Measurements from ENCODE around the gene RPN1. TPM values are rescaled to one million over a fixed set of nuclear protein-coding genes. Genes with fewer than 3 reads are reported as not detected.

The RPN1 gene
- total and polyA plus RNA-seq, 2 of the 13 experiments (the other 11 are each of a cell fraction or from before 2014, with no cell fraction given), result 290 to 342 TPM

DNA sequence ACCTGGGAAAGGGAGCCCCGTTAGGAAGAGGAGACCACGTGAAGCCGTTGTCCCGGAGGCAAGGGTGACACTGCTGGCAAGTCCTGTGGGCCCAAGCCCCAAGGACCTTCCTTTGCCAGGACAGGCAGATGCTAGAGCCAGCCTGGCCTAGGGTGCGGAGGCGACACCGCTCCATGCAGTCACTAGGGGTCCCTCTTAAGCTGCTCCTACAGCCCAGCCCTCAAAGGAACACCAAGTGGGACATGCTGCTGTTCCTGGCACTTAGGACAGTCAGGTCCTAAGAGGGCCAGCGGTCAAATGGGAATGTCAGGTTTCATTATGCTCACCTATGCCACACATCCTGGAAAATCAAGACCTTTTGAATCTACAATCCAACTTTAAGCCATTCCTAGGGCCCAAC is 59.7 kb downstream of the RPN1 start (continued):
- TF ChIP-seq SMAD9 (CRISPR knock-in tag; IDR thresholded peaks at IDR 0.05) (no peak), BRD4 (CRISPR knock-in tag; IDR thresholded peaks at IDR 0.05) (no peak), THAP11 (CRISPR knock-in tag; IDR thresholded peaks at IDR 0.05) (peak; percentile 34; the same call in 1 of the 2 replicates), TBL1XR1 (IDR thresholded peaks at IDR 0.05; ENCODE audit: borderline replicate concordance, low read length, partially characterized antibody) (no peak), MAF1 (CRISPR knock-in tag; IDR thresholded peaks at IDR 0.05; ENCODE audit: borderline replicate concordance) (no peak), ZNF501 (CRISPR knock-in tag; IDR thresholded peaks at IDR 0.05) (no peak), ZNF644 (CRISPR knock-in tag; IDR thresholded peaks at IDR 0.05; ENCODE audit: low read depth) (no peak), ZNF792 (CRISPR knock-in tag; IDR thresholded peaks at IDR 0.05) (no peak), GTF3A (CRISPR knock-in tag; conservative IDR thresholded peaks at IDR 0.05) (no peak), SALL1 (CRISPR knock-in tag; IDR thresholded peaks at IDR 0.05) (peak; percentile 52; the same call in 1 of the 2 replicates), NBN (conservative IDR thresholded peaks at IDR 0.05) (no peak), HOXA3 (CRISPR knock-in tag; IDR thresholded peaks at IDR 0.05) (peak; percentile 48; the same call in 1 of the 2 replicates), NR3C1 (CRISPR knock-in tag; IDR thresholded peaks at IDR 0.05) (no peak), HDAC6 (IDR thresholded peaks at IDR 0.05; ENCODE audit: low read depth, low read length) (no peak), ZNF772 (CRISPR knock-in tag; IDR thresholded peaks at IDR 0.05) (0 out of 2 replicates have a peak, but pooled peaks have one; percentile 46), PPARG (CRISPR knock-in tag; conservative IDR thresholded peaks at IDR 0.05) (0 out of 2 replicates have a peak, but pooled peaks have one; percentile 31), ZNF577 (CRISPR knock-in tag; IDR thresholded peaks at IDR 0.05; ENCODE audit: borderline replicate concordance, low read depth) (no peak), TOE1 (CRISPR knock-in tag; IDR thresholded peaks at IDR 0.05) (no peak), ZBTB8A (CRISPR knock-in tag; IDR thresholded peaks at IDR 0.05; ENCODE audit: borderline replicate concordance, low read depth) (no peak), SETDB1 (CRISPR knock-in tag; IDR thresholded peaks at IDR 0.05; ENCODE audit: borderline replicate concordance) (no peak)
- TF ChIP-seq, protein P1, sequence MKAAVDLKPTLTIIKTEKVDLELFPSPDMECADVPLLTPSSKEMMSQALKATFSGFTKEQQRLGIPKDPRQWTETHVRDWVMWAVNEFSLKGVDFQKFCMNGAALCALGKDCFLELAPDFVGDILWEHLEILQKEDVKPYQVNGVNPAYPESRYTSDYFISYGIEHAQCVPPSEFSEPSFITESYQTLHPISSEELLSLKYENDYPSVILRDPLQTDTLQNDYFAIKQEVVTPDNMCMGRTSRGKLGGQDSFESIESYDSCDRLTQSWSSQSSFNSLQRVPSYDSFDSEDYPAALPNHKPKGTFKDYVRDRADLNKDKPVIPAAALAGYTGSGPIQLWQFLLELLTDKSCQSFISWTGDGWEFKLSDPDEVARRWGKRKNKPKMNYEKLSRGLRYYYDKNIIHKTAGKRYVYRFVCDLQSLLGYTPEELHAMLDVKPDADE (CRISPR knock-in tag; IDR thresholded peaks at IDR 0.05), result no peak
- TF ChIP-seq, protein P2, sequence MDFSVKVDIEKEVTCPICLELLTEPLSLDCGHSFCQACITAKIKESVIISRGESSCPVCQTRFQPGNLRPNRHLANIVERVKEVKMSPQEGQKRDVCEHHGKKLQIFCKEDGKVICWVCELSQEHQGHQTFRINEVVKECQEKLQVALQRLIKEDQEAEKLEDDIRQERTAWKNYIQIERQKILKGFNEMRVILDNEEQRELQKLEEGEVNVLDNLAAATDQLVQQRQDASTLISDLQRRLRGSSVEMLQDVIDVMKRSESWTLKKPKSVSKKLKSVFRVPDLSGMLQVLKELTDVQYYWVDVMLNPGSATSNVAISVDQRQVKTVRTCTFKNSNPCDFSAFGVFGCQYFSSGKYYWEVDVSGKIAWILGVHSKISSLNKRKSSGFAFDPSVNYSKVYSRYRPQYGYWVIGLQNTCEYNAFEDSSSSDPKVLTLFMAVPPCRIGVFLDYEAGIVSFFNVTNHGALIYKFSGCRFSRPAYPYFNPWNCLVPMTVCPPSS (IDR thresholded peaks at IDR 0.05), result no peak
- TF ChIP-seq, protein P3, sequence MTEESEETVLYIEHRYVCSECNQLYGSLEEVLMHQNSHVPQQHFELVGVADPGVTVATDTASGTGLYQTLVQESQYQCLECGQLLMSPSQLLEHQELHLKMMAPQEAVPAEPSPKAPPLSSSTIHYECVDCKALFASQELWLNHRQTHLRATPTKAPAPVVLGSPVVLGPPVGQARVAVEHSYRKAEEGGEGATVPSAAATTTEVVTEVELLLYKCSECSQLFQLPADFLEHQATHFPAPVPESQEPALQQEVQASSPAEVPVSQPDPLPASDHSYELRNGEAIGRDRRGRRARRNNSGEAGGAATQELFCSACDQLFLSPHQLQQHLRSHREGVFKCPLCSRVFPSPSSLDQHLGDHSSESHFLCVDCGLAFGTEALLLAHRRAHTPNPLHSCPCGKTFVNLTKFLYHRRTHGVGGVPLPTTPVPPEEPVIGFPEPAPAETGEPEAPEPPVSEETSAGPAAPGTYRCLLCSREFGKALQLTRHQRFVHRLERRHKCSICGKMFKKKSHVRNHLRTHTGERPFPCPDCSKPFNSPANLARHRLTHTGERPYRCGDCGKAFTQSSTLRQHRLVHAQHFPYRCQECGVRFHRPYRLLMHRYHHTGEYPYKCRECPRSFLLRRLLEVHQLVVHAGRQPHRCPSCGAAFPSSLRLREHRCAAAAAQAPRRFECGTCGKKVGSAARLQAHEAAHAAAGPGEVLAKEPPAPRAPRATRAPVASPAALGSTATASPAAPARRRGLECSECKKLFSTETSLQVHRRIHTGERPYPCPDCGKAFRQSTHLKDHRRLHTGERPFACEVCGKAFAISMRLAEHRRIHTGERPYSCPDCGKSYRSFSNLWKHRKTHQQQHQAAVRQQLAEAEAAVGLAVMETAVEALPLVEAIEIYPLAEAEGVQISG (CRISPR knock-in tag; IDR thresholded peaks at IDR 0.05), result peak; percentile 74
- TF ChIP-seq, protein P4, sequence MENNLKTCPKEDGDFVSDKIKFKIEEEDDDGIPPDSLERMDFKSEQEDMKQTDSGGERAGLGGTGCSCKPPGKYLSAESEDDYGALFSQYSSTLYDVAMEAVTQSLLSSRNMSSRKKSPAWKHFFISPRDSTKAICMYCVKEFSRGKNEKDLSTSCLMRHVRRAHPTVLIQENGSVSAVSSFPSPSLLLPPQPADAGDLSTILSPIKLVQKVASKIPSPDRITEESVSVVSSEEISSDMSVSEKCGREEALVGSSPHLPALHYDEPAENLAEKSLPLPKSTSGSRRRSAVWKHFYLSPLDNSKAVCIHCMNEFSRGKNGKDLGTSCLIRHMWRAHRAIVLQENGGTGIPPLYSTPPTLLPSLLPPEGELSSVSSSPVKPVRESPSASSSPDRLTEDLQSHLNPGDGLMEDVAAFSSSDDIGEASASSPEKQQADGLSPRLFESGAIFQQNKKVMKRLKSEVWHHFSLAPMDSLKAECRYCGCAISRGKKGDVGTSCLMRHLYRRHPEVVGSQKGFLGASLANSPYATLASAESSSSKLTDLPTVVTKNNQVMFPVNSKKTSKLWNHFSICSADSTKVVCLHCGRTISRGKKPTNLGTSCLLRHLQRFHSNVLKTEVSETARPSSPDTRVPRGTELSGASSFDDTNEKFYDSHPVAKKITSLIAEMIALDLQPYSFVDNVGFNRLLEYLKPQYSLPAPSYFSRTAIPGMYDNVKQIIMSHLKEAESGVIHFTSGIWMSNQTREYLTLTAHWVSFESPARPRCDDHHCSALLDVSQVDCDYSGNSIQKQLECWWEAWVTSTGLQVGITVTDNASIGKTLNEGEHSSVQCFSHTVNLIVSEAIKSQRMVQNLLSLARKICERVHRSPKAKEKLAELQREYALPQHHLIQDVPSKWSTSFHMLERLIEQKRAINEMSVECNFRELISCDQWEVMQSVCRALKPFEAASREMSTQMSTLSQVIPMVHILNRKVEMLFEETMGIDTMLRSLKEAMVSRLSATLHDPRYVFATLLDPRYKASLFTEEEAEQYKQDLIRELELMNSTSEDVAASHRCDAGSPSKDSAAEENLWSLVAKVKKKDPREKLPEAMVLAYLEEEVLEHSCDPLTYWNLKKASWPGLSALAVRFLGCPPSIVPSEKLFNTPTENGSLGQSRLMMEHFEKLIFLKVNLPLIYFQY (CRISPR knock-in tag; IDR thresholded peaks at IDR 0.05; ENCODE audit: borderline replicate concordance), result 0 out of 2 replicates have a peak, but pooled peaks have one; percentile 22

All from HepG2 (cell line).